ENCODE data around the gene CDH5. TPM values are rescaled to one million over a fixed set of nuclear protein-coding genes. Genes with fewer than 3 reads are reported as not detected.

CDH5 gene
- total and polyA plus RNA-seq, 2 of the 13 experiments (the other 11 are each of a cell fraction or from before 2014, with no cell fraction given): 0.71 to 1.1 TPM

- TF ChIP-seq AKNA (CRISPR knock-in tag; IDR thresholded peaks at IDR 0.05; ENCODE audit: borderline replicate concordance) (no peak), YEATS2 (CRISPR knock-in tag; IDR thresholded peaks at IDR 0.05; ENCODE audit: borderline replicate concordance) (no peak), KLF12 (CRISPR knock-in tag; IDR thresholded peaks at IDR 0.05; ENCODE audit: borderline replicate concordance) (no peak), PITX1 (CRISPR knock-in tag; IDR thresholded peaks at IDR 0.05) (peak; percentile 68; the same call in 1 of the 2 replicates), RFX1 (IDR thresholded peaks at IDR 0.05) (no peak), KDM5B (CRISPR knock-in tag; IDR thresholded peaks at IDR 0.05; ENCODE audit: borderline replicate concordance) (no peak; the same call in 1 of the 2 replicates), ZBTB44 (CRISPR knock-in tag; IDR thresholded peaks at IDR 0.05) (no peak), FOXP1 (IDR thresholded peaks at IDR 0.05) (no peak), FOXP1 (CRISPR knock-in tag; IDR thresholded peaks at IDR 0.05) (0 out of 2 replicates have a peak, but pooled peaks have one; percentile 51), FIP1L1 (IDR thresholded peaks at IDR 0.05; ENCODE audit: borderline replicate concordance, insufficient read depth, low read depth, low read length) (no peak), ZNF136 (CRISPR knock-in tag; IDR thresholded peaks at IDR 0.05; ENCODE audit: low read depth) (no peak), ZMAT5 (CRISPR knock-in tag; IDR thresholded peaks at IDR 0.05; ENCODE audit: borderline replicate concordance, low read depth) (no peak), HDAC1 (CRISPR knock-in tag; IDR thresholded peaks at IDR 0.05) (no peak; the same call in none of the 2 replicates), ZZZ3 (CRISPR knock-in tag; IDR thresholded peaks at IDR 0.05; ENCODE audit: borderline replicate concordance) (no peak), RBAK (CRISPR knock-in tag; IDR thresholded peaks at IDR 0.05) (no peak), SMARCC2 (IDR thresholded peaks at IDR 0.05) (no peak), ATAD3A (CRISPR knock-in tag; IDR thresholded peaks at IDR 0.05) (no peak), SRSF9 (IDR thresholded peaks at IDR 0.05; ENCODE audit: borderline replicate concordance, insufficient read depth, low read depth, low read length, poor library complexity, severe bottlenecking) (no peak), MZF1 (CRISPR knock-in tag; IDR thresholded peaks at IDR 0.05; ENCODE audit: borderline replicate concordance) (0 out of 2 replicates have a peak, but pooled peaks have one; percentile 21), NFRKB (IDR thresholded peaks at IDR 0.05) (no peak), TAF15 (IDR thresholded peaks at IDR 0.05; ENCODE audit: low read depth, low read length, poor library complexity, severe bottlenecking) (no peak)
Observed at GRCh38 chr16:66434619-66435430, 68.3 kb downstream of the CDH5 start (continued).

Measured in HepG2 (cell line).